AG04450 (cell line): ENCODE results near the gene PTGS2. TPM values are rescaled to one million over a fixed set of nuclear protein-coding genes. Genes with fewer than 3 reads are reported as not detected.

ENCODE experiments used
- CTCF ChIA-PET: fragments of 300-600, 350-600 bp; formaldehyde crosslinking; extraction: SDS; loops from one replicate; lab custom pipeline; 2022; ENCODE audit warnings: antibody characterized with exemption, inconsistent platforms; lab: Charles Lee
- POLR2A ChIA-PET: fragments of 350-600 bp; formaldehyde crosslinking; extraction: SDS; loops from one replicate; lab custom pipeline; 2021; ENCODE audit warnings: antibody characterized with exemption, inconsistent platforms; lab: Yijun Ruan, JAX
- DNase-seq: peaks from one replicate; pipeline ENCODE4 v3.0.0-alpha.2; 2011; ENCODE audit warnings: low read depth, low spot score
- H3K27ac ChIP-seq: one replicate; pipeline ENCODE4 v1.5.1; 2012; ENCODE audit warnings: low read depth, low read length, control low read depth
- H3K27me3 ChIP-seq: one replicate; pipeline ENCODE4 v1.6.0; 2012; ENCODE audit warnings: low read length; ENCODE audit not compliant: control insufficient read depth, insufficient read depth
- H3K4me3 ChIP-seq: 2 replicates; pipeline ENCODE4 v1.5.1; 2011; ENCODE audit warnings: mild to moderate bottlenecking, low read depth, low read length, control low read depth
- H3K9me3 ChIP-seq: 2 replicates; pipeline ENCODE4 v1.5.1; 2012; ENCODE audit warnings: low read length; ENCODE audit not compliant: control insufficient read depth, insufficient read depth
- polyA plus RNA-seq: library from polyadenylated mRNA; depleted of rRNA; stranded (reverse); fragments of >200 nt; gene quantifications from 2 replicates; pipeline ENCODE4 v1.2.3, GENCODE V29; 2011
- TF ChIP-seq, protein P1 (sequence below): IDR thresholded peaks from 2 replicates; pipeline ENCODE4 v1.5.1; 2011; ENCODE audit warnings: low read depth, low read length, control low read depth, inconsistent platforms

Gene PTGS2
- polyA plus RNA-seq, 1 experiment: 2.7 TPM

DNA sequence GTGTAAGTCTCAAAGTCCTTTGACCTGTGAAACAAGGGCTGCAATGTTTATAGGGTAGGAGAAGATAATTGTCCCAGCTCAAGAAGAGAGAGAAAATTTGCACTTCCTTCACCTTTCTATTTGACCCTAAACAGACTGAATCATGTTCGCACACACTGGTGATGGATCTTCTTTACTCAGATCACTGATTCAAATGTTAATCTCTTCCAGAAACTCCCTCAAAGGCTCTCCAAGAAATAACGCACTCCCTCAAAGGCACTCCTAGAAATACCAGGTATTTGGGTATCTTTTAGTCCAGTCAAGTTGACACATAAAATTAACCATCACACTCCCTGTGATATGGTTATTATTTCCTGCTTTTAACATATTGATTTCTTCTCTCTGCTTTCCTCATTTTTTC, 30.5 kb upstream of the PTGS2 start:
- no peak overlapping the region for H3K27ac ChIP-seq
- CTCF ChIA-PET: no interaction called here
- H3K9me3 ChIP-seq: no peaks in the 10 kb centered on the region
- no peak for DNase-seq
- TF ChIP-seq, protein P1, sequence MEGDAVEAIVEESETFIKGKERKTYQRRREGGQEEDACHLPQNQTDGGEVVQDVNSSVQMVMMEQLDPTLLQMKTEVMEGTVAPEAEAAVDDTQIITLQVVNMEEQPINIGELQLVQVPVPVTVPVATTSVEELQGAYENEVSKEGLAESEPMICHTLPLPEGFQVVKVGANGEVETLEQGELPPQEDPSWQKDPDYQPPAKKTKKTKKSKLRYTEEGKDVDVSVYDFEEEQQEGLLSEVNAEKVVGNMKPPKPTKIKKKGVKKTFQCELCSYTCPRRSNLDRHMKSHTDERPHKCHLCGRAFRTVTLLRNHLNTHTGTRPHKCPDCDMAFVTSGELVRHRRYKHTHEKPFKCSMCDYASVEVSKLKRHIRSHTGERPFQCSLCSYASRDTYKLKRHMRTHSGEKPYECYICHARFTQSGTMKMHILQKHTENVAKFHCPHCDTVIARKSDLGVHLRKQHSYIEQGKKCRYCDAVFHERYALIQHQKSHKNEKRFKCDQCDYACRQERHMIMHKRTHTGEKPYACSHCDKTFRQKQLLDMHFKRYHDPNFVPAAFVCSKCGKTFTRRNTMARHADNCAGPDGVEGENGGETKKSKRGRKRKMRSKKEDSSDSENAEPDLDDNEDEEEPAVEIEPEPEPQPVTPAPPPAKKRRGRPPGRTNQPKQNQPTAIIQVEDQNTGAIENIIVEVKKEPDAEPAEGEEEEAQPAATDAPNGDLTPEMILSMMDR: no peak
- POLR2A ChIA-PET: interaction anchor here (0.6 kb wide), 1 partner anchor 183 kb away, joined by 4 read pairs; no protein-coding TSS in a partner anchor
- H3K27me3 ChIP-seq: no peaks in the 10 kb centered on the region
- H3K4me3 ChIP-seq: no peak overlapping the region

DNA sequence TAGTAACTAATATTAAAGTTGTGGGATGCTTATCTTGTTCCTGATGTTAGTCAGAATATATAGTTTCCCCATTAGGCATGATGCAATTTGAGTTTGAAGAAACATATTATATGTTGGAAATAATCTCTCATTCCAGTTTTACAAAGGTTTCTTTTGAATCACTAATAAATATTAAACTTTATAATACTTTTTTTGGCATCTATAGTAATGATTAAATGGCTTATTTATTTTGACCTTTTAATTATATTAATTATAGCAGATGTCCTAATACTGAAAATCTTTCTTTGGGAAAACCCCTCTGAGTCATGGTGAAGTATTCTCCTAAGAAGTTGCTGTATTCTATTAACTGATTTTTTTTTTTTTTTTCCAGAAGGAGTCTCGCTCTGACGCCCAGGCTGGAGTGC, 28.5 kb upstream of the PTGS2 start:
- no peak for DNase-seq
- CTCF ChIA-PET: no interaction called here
- H3K27ac ChIP-seq: no peak overlapping the region
- TF ChIP-seq, protein P1: no peak
- POLR2A ChIA-PET: no interaction called here
- H3K9me3 ChIP-seq: no peaks in the 10 kb centered on the region
- no peak overlapping the region for H3K4me3 ChIP-seq
- H3K27me3 ChIP-seq: no peaks in the 10 kb centered on the region

DNA sequence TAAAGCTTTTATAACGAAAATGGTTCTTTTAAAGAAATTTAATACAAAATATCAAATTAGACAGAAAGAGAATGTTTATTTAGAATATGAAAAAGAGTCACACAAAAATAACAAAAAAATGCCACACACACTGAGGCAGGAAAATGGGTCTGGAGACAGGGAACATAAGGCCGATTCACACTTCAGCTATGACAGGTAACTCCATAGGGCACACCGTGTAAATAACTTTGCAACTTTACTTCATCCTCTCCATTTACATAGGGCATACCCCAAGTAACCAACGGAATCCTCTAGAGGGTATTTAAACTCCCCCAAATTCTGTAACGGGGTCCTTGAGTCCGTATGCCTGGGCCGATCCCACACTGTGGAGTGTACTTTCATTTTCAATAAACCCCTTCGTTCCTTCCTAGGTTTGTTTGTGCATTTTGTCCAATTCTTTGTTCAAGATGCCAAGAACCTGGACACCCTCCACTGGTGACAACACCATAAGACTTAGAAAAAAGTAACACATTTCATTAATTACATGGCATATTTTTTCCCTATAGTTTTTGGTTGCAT, 23.1 kb upstream of the PTGS2 start:
- Histone ChIP-seq H3K27me3 (no peaks in the 10 kb centered on the region), H3K9me3 (no peaks in the 10 kb centered on the region), H3K4me3 (no peak overlapping the region), H3K27ac (no peak overlapping the region)
- POLR2A ChIA-PET: no interaction called here
- no peak for DNase-seq
- TF ChIP-seq, protein P1: no peak
- CTCF ChIA-PET: interaction anchor here (0.6 kb wide), 1 partner anchor 20 kb away, joined by 4 read pairs; no protein-coding TSS in a partner anchor

DNA sequence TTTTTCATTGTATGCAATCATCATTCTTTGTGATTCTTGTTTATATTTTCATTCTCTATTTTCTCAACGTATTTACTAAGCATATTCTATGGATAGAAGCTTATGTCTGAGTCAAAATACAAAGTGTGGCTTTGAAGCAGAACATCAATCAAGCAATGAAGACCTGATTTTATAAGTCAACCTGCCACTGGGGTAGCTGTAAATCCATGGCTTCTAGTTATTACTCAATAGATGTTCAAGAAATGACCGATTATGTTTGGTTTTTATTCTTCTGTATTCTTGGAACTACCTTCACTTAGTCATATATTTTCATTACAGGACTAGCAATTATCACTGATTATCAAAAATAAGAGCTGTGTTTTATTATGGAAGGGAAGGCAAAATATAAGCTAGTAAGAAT, 20.5 kb upstream of the PTGS2 start:
- Histone ChIP-seq H3K27ac (no peak overlapping the region), H3K4me3 (no peak overlapping the region), H3K9me3 (no peaks in the 10 kb centered on the region), H3K27me3 (no peaks in the 10 kb centered on the region)
- ChIA-PET CTCF (interaction anchor here (1.1 to 1.8 kb wide), 3 partner anchors 286 to 326 kb away, joined by 3 to 11 read pairs (median 4); partner anchors contain the start of genes ODR4 and TPR), POLR2A (no interaction called here)
- TF ChIP-seq, protein P1: no peak
- DNase-seq: no peak

DNA sequence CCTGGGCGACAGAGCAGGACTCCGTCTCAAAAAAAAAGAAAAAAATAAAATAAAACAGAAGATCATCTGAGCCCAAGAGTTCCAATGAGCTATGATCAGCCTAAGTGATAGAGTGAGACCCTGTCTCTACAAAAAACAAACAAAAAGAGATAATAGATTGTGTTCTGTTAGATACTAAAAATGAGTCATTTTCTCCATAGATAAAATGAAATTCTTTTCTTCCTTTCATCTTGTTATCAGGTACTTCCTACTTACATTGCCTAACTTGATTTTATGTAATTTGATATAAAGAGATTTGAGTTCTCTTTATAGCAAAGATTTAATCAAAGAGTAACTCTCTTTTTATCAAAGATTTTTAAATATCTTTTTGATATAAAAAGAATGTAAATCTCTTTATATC, 19.3 kb upstream of the PTGS2 start:
- H3K9me3 ChIP-seq: no peaks in the 10 kb centered on the region
- H3K27ac ChIP-seq: no peak overlapping the region
- ChIA-PET POLR2A (no interaction called here), CTCF (interaction anchor here (1.4 kb wide), 1 partner anchor 23 kb away, joined by 5 read pairs; no protein-coding TSS in a partner anchor)
- TF ChIP-seq, protein P1: no peak
- H3K27me3 ChIP-seq: no peaks in the 10 kb centered on the region
- H3K4me3 ChIP-seq: no peak overlapping the region
- no peak for DNase-seq
